ENCODE measurements around the gene ZSWIM6.

The ZSWIM6 gene

GRCh38 chr5:61307611-61308010 lies 24.4 kb upstream of the ZSWIM6 start:
- DNase-seq = no peak

DNA sequence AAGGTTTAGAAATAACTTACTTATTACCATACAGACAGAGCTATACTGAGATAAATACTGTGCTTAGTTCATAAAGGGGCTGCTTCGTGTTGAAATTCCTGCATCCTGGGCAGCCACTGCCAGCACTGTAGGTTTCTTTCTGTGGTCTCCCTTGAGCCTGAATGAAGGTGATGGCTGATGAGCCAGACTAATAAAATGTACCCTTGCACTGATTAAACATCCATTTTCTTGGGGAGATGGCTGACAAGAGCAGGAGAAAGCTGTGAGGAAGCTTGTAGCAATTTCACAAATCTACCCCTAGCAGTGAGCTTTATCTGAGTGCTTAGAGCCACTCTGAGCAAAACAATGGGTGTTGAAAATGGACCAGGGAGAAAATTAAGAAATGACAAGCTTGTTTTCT lies 23.3 kb upstream of the ZSWIM6 start:
- no peak for DNase-seq

GRCh38 chr5:61309115-61309514 lies 22.9 kb upstream of the ZSWIM6 start:
- no peak for DNase-seq

GRCh38 chr5:61311056-61311610 lies 20.9 kb upstream of the ZSWIM6 start:
- no peak for DNase-seq

DNA sequence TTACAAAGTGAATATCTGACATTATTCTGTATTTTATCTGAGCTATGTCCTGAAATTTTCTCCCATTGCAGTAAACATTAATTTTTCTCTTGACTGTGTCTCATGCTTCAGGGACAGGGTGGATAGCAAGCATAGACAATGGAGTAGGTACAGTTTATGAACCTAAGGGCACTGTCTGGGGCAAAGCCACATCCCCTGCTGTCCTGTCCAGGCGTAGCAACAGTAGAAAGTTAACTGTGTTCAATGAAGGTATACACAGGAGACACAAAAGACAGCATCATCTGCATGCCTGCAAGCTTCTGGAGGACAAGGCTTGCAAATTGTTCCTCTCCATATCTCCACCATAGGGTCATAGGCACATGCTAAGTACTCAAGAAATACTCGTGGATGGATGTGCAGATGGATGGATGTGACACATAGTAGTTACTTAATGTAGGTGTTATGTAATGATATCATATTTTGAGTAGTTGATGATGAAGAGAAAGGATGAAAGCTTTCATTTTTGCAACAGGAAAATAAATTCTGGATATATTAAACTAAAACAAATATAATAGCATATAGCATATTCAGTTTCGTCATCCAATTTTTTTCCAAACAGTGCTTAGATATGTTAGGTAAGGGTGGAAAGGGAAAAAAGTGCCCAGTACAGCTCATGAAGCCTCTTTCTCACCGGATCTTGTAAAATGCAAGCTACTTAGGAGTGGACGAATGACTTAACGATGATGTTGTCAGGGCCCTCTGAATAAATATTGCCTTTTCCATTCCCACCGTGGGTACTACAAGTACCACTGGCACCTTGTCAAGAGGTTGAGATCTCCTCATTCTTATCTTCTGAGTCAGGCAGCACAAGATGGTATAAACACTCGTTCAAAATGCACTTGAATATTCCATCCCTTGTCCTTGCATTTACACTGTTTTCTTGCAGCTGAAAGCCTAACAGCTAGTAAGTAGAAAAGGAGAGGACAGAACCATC lies 19.9 kb upstream of the ZSWIM6 start:
- no peak for DNase-seq

DNA sequence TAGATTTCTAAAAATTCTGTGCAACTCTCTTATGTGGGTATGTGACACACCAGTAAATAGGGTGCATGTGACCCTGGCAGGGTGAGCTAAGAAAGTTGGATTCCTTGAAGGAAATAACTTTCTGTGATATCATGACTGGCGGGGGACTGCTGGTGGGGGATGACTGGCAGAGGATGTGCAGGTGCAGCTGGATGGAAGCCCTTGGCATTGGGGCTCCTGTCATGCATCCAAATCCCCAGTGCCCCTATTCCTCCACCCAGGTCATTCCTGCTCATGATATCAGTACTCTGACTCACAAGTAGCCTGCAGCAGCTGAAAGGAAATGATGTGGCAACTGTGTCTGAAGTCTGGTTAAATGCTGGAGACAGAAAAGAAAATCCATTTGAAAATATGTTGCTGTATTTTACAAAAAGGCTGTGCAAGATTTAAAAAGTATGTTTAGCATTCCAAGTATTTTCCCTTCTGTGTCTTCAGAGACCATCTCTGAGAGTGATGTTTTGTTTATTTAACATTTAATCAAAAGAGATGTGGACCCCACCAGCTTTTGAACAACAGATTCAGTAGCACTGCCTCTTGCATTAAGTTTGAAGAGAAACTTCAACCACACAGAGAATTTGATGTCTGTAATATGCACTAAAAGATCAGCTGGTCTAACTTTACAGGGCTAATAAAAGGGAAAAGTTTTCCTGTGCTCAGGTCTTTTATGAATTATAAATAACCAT lies 17.9 kb upstream of the ZSWIM6 start:
- DNase-seq = no peak

DNA sequence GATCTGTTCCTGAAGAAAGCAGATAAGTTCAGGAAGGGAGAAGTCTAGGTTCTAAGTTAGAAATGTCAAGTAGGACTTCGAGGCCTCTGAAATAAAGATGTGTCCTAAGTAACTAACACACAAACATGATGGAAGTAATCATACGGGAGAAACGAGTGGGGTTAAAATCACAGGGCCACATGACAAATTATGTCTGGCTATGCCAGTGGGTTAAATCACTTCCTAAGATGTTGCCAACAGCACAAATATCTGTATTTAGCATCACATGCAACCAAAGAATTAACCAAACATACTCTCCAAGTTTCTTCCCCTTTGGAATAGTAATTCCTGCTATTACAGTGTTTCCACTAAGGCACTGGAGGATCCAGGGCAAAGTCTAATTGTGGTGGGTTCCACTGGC lies 13.7 kb upstream of the ZSWIM6 start:
- no peak for DNase-seq

DNA sequence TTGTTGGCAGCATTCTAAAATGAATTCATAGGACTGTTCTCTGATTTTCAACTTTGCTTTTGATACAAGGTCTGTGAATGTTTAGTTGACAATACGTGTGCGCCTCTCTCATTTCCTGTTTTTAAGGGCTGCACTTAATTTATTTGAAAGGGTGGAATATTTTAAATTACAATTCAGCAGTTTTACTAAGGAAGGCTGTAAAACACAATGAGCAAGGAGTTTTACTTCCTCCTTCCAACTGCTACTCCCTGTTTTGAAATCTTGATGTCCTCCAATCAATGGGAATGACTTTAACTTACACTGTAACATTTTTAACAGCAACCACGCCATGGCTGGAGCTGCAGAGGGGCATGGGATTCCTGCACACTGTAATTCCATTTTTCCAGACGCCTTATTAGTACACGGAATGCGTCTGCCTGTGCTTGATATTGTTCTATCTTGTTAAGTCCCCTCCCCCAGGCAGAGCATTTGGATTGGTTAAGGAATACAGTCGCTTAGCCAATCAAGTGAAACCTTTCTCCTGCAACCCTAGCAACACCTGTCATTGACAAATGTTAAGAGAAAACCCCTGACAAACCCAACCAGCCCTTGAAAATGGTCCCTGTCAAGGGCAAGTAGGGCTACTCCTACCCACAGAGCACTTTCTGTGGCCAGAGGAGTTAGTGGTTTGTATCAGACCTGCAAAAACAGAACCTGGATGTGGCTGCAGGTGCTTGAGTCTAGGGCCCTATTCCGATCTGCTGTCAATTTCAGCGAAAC lies 12.5 kb upstream of the ZSWIM6 start:
- no peak for DNase-seq

DNA sequence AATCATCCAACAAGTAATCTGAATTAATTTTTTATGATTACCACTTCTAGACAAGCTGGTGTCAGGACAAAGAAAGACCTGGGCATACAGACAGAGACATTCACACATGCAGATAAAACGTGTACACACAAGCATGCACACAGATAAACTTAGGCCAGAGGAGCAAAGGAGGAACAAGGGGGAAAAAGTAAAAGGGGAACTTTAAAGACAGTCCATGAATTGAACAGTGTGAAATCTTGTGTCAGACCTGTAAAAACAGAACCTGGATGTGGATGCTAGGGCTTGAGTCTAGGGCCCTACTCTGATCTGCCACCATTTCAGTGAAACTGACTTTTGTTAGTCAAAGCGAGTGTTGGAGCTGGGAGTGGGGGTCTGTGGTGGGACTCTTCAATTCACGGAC lies 11.2 kb upstream of the ZSWIM6 start:
- no peak for DNase-seq

DNA sequence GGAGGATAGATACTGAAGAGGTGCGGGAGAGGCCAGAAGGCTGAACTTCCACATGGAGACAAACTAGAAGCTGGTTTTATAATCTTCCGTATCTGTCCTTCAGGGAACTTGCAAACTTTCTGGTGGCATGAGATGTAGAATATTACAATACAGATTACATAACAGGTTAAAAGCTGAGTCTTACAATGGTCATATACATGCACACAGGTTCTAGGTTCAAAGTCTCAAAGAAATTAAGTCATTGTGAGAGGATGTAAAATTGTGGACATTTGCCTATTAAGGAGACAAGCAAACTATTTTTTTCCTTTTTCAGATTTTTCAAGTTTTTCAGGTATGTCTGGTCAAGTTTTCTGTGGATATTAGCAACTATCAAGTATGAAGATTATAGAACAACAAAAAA lies 10.4 kb upstream of the ZSWIM6 start:
- DNase-seq = no peak

- DNase-seq = no peak
Observed at GRCh38 chr5:61322738-61323725, 9.0 kb upstream of the ZSWIM6 start.

GRCh38 chr5:61327760-61328753 lies 4.0 kb upstream of the ZSWIM6 start:
- peak; percentile 13 for DNase-seq

DNA sequence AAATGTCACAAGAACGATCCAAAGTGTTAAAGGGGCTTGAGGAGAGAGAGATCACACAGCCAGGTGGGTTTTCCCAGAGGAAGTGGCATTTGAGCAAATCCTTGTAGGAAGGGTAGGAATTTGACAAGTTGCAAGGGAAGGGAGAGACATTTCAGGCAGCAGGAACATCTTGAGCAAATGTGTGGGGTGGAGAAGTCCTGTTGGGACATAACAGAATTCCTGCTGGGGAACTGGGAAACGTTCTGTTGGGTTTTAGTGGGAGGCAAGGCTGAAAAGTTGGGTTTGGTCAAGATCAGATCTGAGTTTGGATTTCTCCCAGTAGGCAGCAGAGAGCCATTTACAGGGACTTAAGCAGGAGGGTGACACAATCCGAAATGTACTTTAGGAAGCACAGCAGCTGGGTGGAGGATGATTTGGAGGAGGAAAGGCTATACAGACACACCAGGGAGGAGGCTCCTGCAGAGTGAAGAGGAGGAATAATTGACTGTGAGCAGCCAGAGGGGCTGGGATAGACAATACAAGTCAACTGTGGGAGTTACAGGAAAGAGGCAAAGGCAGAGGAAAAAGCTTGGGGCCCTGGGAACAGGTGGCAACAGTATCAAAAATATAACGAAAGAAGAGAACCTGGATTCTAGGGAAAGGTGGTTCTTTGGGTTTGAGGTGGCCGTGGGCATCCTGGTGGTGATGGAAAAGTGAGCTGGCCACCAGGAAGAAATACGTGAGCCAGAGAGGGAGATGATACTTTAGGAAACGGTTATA lies 3.1 kb upstream of the ZSWIM6 start:
- DNase-seq = no peak

- DNase-seq = peak; percentile 27
Observed at GRCh38 chr5:61329550-61330128, 2.4 kb upstream of the ZSWIM6 start.

DNA sequence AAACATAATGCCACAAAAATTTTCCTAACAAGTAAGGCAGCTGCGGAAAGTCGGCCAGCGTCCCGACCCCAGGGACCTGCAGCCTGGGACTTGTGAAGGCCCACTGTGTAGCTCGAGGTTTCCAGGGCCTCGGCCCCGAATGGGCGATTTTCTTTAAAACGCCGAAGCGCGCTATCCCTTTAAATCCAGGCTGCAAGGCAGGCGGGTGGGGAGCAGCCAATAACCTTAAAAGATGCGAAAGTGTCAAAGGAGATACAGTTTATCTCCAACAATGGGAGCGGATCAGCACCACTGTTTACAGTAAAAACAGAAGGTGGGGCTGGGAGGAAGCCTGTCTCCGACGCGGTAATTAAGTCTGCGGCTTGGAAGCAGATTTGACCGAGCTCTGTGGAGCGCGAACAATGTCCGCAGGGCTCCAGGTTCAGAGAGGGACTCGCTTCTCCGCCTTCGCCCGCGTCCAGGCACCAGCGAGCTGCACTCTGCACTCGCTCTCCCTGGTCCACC lies 1.7 kb upstream of the ZSWIM6 start:
- no peak for DNase-seq

- peak; percentile 67 for DNase-seq
Observed at GRCh38 chr5:61330845-61331406, 1.1 kb upstream of the ZSWIM6 start.

- peak; percentile 40 for DNase-seq
Observed at GRCh38 chr5:61332358-61332749, 296 bp downstream of the ZSWIM6 start.

DNA sequence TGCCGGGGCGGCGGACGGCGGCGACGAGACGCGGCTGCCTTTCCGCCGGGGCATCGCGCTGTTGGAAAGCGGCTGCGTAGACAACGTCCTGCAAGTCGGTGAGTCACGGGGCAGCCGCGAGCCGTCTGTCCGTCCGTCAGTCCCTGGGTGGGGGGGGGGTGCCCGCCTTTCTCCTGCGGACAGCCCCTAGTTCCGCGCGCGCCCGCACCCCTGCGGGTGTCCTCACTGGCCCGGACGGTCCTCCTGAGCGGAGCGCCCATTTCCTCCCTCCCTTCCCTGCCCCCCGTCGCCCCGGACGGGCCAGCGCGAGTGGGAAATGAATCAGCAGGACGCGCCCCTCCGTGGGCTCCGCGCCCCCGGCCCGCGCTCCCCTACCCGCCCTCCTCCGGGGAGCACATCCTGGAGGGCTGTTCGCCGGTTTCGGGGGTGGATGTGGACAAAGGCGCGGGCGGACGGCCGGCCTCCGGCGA lies 828 bp downstream of the ZSWIM6 start:
- DNase-seq = peak; percentile 18

All from stimulated activated CD4-positive, alpha-beta T cell treated with anti-CD3 and anti-CD28 coated beads, Interleukin-4, amount 100 ng/mL, for 24 hours (primary cell).